Activated CD8-positive, alpha-beta memory T cell treated with anti-CD3 and anti-CD28 coated beads, Interleukin-2, amount 10 ng/mL, durations not matched to agents 7 days and 5 days (primary cell): ENCODE data around the gene AATK. TPM values are rescaled to one million over a fixed set of nuclear protein-coding genes. Genes with fewer than 3 reads are reported as not detected.

Source experiments
- ATAC-seq: fragments of 150-1000 bp; cut with Tn5 transposase; one replicate; pipeline ENCODE4 v1.10.0; 2021; ENCODE audit warnings: moderate library complexity
- CTCF ChIA-PET: fragments of 350-600 bp; sonication (Branson Sonifier 250); formaldehyde crosslinking; loops from one replicate; lab custom pipeline; 2021; ENCODE audit warnings: antibody characterized with exemption; lab: Charles Lee
- DNase-seq: peaks from one replicate; pipeline ENCODE4 v3.0.0-alpha.2; 2020
- H3K27ac Mint-ChIP-seq: one replicate; pipeline ENCODE4 v1.8.0; 2021; ENCODE audit warnings: mild to moderate bottlenecking, mixed read lengths
- H3K27me3 Mint-ChIP-seq: one replicate; pipeline ENCODE4 v1.8.0; 2021; ENCODE audit warnings: mixed read lengths
- H3K36me3 Mint-ChIP-seq: one replicate; pipeline ENCODE4 v1.8.0; 2021; ENCODE audit warnings: mild to moderate bottlenecking, mixed read lengths
- H3K4me1 Mint-ChIP-seq: one replicate; pipeline ENCODE4 v1.8.0; 2021; ENCODE audit warnings: mixed read lengths
- H3K4me3 Mint-ChIP-seq: one replicate; pipeline ENCODE4 v1.8.0; 2021; ENCODE audit warnings: mild to moderate bottlenecking, moderate library complexity, mixed read lengths
- H3K9me3 Mint-ChIP-seq: one replicate; pipeline ENCODE4 v1.8.0; 2022; ENCODE audit warnings: low read depth, mixed read lengths
- total RNA-seq, 2 experiments: library from RNA; stranded (reverse); gene quantifications; one replicate each; pipeline ENCODE4 v1.2.3, GENCODE V29; 2021

Gene AATK
- total RNA-seq, 2 experiments from 2014 or later = 0.06 to 0.26 TPM

DNA sequence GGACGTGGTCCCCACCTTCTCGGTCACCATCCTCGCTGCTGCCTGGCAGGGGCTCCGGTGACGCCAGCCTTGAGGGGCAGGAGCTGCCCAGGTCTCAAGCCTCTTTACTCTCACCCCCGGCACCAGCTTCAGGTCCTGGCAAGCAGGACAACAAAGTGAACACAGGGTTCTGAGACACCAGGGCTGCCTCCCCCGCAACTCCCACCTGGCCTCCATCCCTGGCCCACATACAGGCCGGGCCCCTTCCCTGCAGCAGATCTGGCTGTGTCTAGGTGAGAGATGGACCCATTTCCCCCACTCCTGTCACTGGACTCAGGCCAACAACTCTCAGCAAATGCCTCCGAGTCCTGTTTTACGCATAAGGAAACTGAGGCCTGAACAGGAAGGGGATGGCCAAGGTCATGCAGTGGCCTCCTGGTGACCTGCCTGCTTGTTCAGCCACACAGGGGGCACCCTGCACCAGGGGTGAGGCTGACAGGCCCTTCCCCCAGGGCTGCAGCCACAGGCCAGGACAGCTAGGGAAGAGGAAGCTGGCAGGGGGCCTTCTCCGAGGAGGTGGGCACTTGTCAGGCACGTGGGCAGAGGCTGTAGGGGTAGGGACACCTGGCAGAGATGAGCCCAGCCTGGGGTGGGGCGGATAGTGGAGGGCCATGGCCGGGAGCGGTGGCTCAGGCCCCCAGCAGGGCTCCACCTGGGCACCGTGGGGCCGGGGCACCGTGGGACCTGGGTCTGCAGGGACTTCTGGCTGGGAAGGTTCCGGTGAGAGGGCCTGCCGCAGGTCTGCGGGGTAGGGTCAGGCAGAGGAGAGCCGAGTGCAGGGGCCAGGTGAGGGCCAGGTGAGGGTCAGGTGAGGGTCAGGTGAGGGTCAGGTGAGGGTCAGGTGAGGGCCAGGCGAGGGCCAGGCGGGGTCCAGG lies 47.5 kb downstream of the AATK start:
- Mint-ChIP-seq H3K36me3 (no peaks in the 10 kb centered on the region), H3K27me3 (peaks cover 3% of the 10 kb centered on the region), H3K4me1 (peaks cover 1% of the 10 kb centered on the region), H3K4me3 (no peak overlapping the region), H3K9me3 (no peaks in the 10 kb centered on the region), H3K27ac (no peak overlapping the region)
- no peak for ATAC-seq
- CTCF ChIA-PET = no interaction called here
- no peak for DNase-seq

DNA sequence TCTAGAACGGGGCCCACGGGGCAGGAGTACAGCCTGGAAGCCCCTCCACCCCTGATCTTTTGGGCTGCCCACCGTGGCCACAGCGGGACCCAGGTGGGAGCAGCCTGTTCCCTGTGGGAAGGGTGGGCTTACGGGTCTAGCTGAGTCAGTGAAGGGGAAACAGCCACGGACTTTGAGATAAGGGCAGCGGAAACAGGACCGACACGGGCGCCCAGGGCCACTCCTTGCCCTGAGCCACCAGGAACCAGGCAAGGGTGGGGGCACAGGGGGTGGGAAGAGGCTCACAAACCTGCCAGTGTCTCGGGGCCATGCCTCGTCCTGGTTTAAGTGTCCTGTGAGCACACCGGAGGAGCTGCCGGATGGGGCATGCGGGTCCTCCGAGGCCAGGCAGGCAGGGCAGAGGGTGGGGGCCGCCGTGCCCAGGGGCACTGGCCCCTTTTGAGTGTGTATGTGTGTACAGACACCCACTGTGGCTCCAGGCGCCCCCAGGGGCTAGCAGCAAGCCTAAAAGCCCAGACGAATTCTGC lies 48.3 kb downstream of the AATK start:
- CTCF ChIA-PET = no interaction called here

DNA sequence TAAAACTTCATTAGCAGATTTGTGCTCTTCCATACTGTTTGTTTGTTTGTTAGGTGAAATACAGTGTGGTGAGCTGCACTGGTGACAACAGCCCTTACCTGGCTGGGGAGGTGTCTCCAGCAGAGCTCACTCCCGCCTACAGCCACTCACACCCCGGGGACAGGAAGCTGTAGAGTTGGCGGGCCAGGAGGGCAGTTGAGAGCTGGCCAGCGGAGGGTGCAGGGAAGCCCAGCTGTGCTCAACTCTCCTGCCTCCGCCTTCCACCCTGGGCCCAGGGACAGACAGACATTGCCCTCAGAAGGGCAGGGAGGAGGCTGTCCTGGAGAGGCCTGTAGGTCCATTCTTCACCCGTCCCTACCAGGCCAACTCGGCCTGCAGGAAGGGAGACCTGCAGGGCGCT lies 49.3 kb downstream of the AATK start:
- no peak overlapping the region for H3K27ac Mint-ChIP-seq
- H3K4me1 Mint-ChIP-seq = peaks cover 1% of the 10 kb centered on the region
- H3K9me3 Mint-ChIP-seq = no peaks in the 10 kb centered on the region
- H3K4me3 Mint-ChIP-seq = no peak overlapping the region
- ATAC-seq (no peak), DNase-seq (no peak)
- H3K36me3 Mint-ChIP-seq = no peaks in the 10 kb centered on the region
- H3K27me3 Mint-ChIP-seq = peaks cover 3% of the 10 kb centered on the region
- CTCF ChIA-PET = interaction anchor here (0.7 to 1.9 kb wide), 3 partner anchors 14 to 128 kb away, joined by 4 to 8 read pairs (median 5); no protein-coding TSS in a partner anchor

More for the DNA sequence above, 48.3 kb downstream of the AATK start:
- Mint-ChIP-seq H3K4me1 (peaks cover 1% of the 10 kb centered on the region), H3K27ac (no peak overlapping the region), H3K36me3 (no peaks in the 10 kb centered on the region), H3K9me3 (no peaks in the 10 kb centered on the region), H3K27me3 (peaks cover 3% of the 10 kb centered on the region), H3K4me3 (no peak overlapping the region)
- ATAC-seq (no peak), DNase-seq (no peak)

DNA sequence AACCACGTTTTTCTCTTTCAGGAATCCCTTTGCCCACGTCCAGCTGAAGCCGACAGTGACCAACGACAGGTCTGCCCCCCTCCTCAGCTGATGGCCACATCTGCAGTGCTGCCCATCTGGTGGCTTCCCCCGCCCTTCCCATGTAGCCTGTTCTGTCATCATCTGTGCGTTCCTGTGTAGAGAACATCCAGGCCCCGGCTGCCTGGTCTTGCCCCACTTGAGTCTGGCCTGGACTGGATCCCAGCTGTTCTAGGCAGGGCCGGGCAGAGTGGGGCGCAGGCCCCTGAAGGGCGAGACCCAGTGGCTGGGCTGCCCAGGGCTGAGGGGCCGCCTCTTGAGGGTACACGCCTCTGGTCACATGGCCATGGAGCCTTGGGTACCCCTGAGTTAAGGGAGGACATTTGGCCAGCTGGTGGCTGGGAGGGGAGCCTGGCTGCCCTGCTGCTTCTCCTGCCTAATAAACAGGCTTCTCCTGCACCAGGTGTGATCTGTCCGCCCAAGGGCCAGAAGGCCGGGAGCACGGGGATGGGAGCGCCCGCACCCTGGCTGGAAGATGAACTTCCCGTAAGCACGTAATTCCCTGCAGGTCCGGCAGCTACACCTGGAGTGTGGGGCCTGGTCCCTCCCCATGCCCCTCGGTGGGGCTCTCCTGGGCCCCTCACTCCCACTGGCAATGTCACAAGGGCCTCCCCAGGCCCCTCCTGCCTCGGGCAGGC lies 50.1 kb downstream of the AATK start:
- Mint-ChIP-seq H3K4me1 (peaks cover 1% of the 10 kb centered on the region), H3K27ac (no peak overlapping the region), H3K9me3 (no peaks in the 10 kb centered on the region), H3K36me3 (no peaks in the 10 kb centered on the region), H3K27me3 (peaks cover 3% of the 10 kb centered on the region), H3K4me3 (no peak overlapping the region)
- DNase-seq (no peak), ATAC-seq (no peak)
- CTCF ChIA-PET = interaction anchor here (1.2 to 1.9 kb wide), 3 partner anchors 14 to 127 kb away, joined by 3 to 8 read pairs (median 4); no protein-coding TSS in a partner anchor

DNA sequence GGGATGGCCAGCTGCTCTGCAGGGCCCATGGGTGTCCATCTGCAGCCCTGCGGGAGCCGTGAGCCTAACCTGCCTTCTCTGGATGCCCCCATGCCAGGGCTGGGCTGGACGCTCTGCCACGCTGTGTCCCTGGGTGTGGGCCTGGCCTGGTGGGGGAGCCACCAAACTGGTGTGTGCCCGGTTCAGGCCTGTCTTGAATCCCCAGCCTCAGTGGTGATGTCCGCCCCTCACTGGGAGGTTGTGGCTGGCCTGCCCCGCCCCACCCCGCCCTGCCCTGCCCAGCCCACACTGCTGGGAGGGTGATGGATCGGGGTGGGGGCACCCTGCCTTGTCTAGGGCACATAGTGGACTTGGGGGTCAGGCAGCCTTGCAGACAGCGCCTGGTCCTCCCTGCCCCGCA lies 50.8 kb downstream of the AATK start:
- Mint-ChIP-seq H3K4me3 (no peak overlapping the region), H3K27ac (no peak overlapping the region), H3K36me3 (no peaks in the 10 kb centered on the region), H3K4me1 (peaks cover 1% of the 10 kb centered on the region), H3K9me3 (no peaks in the 10 kb centered on the region), H3K27me3 (peaks cover 3% of the 10 kb centered on the region)
- DNase-seq = no peak
- CTCF ChIA-PET = interaction anchor here (1.2 to 1.9 kb wide), 3 partner anchors 13 to 18 kb away, joined by 3 to 9 read pairs (median 8); no protein-coding TSS in a partner anchor
- ATAC-seq = no peak

DNA sequence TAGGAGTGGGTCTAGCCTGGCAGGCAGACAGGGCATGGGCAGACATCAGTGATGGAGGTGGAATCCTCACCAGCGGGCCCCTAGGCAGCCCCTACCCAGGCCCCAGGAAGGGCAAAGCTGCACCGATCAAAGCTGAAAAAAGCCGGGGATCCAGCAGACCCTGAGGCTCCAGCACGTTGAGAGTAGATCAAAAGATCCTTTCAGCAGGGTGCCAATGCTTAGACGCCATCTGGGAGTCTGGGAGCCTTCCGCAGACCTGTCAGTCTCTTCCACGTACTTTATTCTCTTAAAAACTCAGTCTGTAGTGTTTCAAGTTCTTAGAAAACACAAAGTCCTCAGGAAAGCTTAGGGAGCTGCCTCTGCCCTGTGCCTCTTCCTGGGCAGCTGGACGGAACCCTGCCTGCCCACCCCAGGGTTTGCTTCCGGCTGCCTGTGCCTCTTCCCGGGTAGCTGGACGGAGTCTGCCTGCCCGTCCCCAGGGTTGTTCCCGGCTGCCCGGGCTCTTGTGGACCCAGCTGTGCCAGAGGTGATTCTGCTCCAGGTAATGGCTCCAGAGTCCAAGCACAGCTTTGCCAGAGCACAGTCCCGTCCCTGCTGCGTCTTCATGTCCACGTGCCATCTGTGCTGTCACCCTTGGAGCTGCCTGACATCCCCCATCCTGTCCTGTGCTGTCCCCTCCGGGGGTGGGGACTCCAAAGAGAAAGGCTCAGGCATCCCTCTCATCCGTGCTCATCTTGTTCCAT lies 51.5 kb downstream of the AATK start:
- ATAC-seq = no peak
- H3K36me3 Mint-ChIP-seq = no peaks in the 10 kb centered on the region
- no peaks in the 10 kb centered on the region for H3K9me3 Mint-ChIP-seq
- DNase-seq = no peak
- no peaks in the 10 kb centered on the region for H3K4me1 Mint-ChIP-seq
- no peak overlapping the region for H3K4me3 Mint-ChIP-seq
- no peak overlapping the region for H3K27ac Mint-ChIP-seq
- CTCF ChIA-PET = interaction anchor here (0.6 to 1.8 kb wide), 4 partner anchors 10 to 540 kb away, joined by 3 to 9 read pairs (median 4); no protein-coding TSS in a partner anchor
- peaks cover 3% of the 10 kb centered on the region for H3K27me3 Mint-ChIP-seq

DNA sequence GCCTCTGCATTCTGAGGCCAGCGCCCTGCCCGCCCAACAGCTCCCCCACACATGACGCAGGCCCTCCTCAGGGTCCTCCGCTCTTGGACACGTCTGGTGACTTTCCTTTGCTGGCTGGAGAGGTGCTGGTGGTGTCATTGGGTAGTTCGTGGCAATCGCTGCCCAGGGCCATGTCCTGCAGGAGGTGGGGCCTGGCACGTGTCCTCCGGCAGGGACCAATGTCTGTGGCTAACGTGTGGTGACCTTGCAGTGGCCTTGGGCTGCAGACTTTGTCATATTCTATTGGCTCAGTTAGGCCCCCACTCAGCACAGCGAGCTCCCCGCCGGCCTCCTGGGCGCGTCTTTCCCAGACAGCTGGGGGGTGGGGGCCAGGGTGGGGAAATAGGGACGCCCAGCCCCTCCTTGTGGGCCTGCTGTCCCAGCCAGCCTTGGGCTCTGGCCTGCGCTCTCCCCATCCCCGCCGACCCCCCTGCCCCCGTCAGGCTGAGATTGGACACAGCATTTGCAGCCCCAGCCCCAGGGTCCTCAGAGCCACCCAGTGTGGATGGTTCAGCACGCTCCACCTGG lies 52.8 kb downstream of the AATK start:
- no peak overlapping the region for H3K27ac Mint-ChIP-seq
- DNase-seq (no peak), ATAC-seq (no peak)
- no peak overlapping the region for H3K4me3 Mint-ChIP-seq
- no peaks in the 10 kb centered on the region for H3K9me3 Mint-ChIP-seq
- no peaks in the 10 kb centered on the region for H3K27me3 Mint-ChIP-seq
- no peaks in the 10 kb centered on the region for H3K4me1 Mint-ChIP-seq
- H3K36me3 Mint-ChIP-seq = no peaks in the 10 kb centered on the region
- CTCF ChIA-PET = interaction anchor here (0.8 to 1.8 kb wide), 2 partner anchors 11 to 16 kb away, joined by 3 to 9 read pairs; no protein-coding TSS in a partner anchor

DNA sequence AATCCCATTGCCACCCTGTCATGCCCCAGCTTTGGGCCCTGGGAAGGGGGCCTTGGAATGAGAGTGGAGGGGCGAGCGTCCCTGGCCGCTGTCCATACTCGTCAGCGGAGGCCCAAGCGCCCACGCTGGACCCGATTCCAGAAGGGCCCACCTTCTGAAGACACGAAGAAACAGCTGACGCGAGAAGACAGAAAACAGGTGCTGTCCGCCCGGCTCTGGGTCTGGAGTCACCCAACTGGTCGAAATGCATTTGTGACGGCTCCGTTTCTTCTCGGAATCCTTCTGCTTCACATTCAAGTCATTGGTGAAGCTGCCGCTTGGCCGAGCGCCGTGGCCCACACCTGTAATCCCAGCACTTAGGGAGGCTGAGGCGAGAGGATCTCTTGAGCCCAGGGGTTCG lies 53.6 kb downstream of the AATK start:
- Mint-ChIP-seq H3K4me3 (no peak overlapping the region), H3K36me3 (no peaks in the 10 kb centered on the region), H3K4me1 (no peaks in the 10 kb centered on the region), H3K9me3 (no peaks in the 10 kb centered on the region), H3K27ac (no peak overlapping the region), H3K27me3 (no peaks in the 10 kb centered on the region)
- ATAC-seq (no peak), DNase-seq (no peak)
- CTCF ChIA-PET = interaction anchor here (1.4 kb wide), 1 partner anchor 10 kb away, joined by 3 read pairs; no protein-coding TSS in a partner anchor

DNA sequence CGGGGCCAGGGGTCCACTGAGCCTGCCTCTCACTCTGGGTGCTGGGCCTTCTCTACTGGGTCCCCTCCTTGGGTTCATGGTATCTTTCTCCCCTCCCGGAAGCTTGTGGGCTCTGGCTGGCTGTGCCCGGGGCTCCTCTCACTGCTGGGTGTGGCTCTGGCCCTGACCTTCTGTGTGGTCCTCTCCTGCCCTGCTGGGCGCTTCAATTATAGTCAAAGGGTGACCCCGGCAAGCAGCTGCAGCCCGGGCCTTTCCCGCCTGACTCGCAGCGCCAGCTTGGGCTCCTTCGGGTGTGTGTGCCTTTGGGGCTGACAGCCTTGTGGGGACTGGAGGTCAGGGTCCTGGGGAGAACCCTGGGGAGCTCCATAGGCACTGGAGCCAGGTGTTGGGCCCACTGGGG lies 55.0 kb downstream of the AATK start:
- Mint-ChIP-seq H3K27ac (no peak overlapping the region), H3K9me3 (no peaks in the 10 kb centered on the region), H3K4me1 (no peaks in the 10 kb centered on the region), H3K27me3 (no peaks in the 10 kb centered on the region), H3K4me3 (no peak overlapping the region), H3K36me3 (no peaks in the 10 kb centered on the region)
- ATAC-seq = no peak
- DNase-seq = no peak
- CTCF ChIA-PET = interaction anchor here (1.4 kb wide), 2 partner anchors 9 to 10 kb away, joined by 3 read pairs; no protein-coding TSS in a partner anchor

DNA sequence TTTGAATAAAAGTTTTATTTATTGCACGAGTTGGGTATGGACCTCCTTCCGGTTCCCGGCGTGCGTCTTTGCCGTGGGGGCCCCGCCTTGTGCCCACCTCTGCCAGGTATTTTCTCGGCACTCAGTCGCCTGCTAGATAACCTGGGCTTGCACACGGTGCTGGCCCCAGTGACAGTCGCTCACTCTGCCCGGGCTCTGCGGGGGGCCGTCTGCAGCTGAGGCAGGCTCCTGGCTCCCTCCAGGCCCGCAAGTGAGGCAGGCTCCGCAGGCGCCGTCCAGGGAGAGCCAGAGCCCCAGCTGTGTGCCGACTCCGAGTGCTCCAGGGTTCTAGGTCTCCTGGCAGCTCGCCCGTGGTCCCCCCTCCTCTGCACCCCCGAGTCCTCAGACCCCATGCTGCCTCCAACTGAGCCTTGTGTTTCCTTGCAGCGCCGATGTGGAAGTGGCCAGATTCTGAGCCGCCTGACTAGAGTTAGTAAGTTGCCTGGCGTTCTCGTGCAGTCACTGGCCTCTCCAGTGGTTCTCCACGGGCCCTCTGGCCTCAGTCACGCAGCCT lies 55.5 kb downstream of the AATK start:
- ATAC-seq = no peak
- Mint-ChIP-seq H3K9me3 (no peaks in the 10 kb centered on the region), H3K27me3 (no peaks in the 10 kb centered on the region), H3K4me1 (no peaks in the 10 kb centered on the region), H3K27ac (no peak overlapping the region), H3K36me3 (no peaks in the 10 kb centered on the region), H3K4me3 (no peak overlapping the region)
- DNase-seq = no peak
- CTCF ChIA-PET = interaction anchor here (1.4 kb wide), 1 partner anchor 9 kb away, joined by 3 read pairs; no protein-coding TSS in a partner anchor

DNA sequence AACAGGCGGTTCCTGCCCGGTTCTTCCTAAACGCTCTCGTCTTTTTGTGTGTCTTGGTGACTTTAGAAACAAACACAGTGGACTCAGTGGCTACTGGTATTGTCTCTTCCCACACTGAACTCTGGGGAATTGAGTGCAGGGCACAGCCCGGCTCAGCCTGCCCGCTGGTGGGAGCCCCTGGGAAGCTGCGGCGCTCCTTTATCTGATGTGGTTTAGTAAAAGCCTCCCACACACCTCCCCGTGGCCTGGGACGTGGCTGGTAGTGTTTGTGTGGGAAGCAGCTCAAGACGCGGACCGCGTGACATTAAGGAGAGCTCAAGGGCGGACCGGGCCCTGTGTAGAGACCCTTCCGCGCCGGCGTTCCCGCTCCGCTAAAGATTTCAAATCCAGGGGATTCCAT lies 56.1 kb downstream of the AATK start:
- CTCF ChIA-PET = no interaction called here
- no peak overlapping the region for H3K4me3 Mint-ChIP-seq

DNA sequence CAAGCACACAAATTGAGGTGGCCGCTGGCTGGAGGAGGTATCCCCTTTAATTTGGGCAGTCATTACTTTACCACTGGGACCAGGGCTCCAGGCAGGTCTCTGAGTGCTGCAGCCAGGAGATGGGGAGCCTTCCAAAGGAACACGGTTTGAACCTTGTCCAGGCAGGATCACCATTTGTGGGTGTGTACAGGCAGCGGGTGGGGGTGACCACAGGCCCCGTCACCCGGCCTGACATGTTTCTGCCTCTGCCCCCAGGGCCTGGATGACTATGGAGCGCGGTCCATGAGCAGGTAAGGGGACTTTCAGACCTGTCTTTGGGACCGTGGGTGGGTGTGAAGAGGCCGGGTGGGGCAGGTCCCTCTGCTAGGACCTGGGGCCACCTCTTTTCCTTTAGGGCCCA lies 57.8 kb downstream of the AATK start:
- no peaks in the 10 kb centered on the region for H3K9me3 Mint-ChIP-seq
- H3K27me3 Mint-ChIP-seq = no peaks in the 10 kb centered on the region
- no peak overlapping the region for H3K4me3 Mint-ChIP-seq
- ATAC-seq (no peak), DNase-seq (no peak)
- CTCF ChIA-PET = interaction anchor here (0.8 kb wide), 1 partner anchor 11 kb away, joined by 3 read pairs; no protein-coding TSS in a partner anchor
- H3K4me1 Mint-ChIP-seq = no peaks in the 10 kb centered on the region
- H3K36me3 Mint-ChIP-seq = no peaks in the 10 kb centered on the region
- no peak overlapping the region for H3K27ac Mint-ChIP-seq

More for the DNA sequence above, 56.1 kb downstream of the AATK start:
- no peak for ATAC-seq
- H3K36me3 Mint-ChIP-seq = no peaks in the 10 kb centered on the region
- no peaks in the 10 kb centered on the region for H3K4me1 Mint-ChIP-seq
- no peak overlapping the region for H3K27ac Mint-ChIP-seq
- no peak for DNase-seq
- H3K9me3 Mint-ChIP-seq = no peaks in the 10 kb centered on the region
- H3K27me3 Mint-ChIP-seq = no peaks in the 10 kb centered on the region
